ENCODE results near the gene RAD23A.
A peak's percentile ranks its signal among the peaks of the same experiment; 100 is the strongest.
"Not testable (repeated sequence)": the region's sequence is repeated elsewhere in the genome, so short reads cannot be mapped to it uniquely, and the experiment has no call there.

The RAD23A gene

DNA sequence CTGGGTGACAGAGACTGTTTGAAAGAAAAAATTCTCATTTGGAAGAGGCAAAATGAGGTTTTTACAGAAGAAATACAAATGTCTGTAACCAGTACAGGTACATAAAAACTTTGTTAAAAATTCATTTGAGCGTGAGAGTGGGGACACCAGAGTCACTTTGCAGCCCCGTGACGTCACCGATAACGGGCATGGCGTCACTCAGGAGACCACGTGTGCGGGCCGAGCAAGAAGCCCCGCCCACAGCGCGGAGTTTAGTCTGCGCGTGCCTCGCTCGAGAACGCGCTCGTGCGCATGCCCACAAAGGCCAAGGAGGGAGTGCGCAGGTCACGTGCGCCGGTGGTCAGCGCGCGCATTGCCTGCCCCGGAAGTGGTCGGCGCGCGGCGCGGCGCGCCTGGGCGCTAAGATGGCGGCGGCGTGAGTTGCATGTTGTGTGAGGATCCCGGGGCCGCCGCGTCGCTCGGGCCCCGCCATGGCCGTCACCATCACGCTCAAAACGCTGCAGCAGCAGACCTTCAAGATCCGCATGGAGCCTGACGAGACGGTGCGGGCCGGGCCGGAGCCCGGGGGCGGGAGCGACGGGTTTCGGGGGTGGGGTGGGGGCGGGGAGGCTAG is at the start of gene RAD23A:
Gene RAD23A (plus strand): TSS at position 384 of the 613 bp plus-strand sequence. CDS start 87 bp downstream, at position 471.
- DNase-seq (ENCODE audit: insufficient read length, low spot score) (peak; percentile 95), FAIRE-seq (peak; percentile 100)

DNA sequence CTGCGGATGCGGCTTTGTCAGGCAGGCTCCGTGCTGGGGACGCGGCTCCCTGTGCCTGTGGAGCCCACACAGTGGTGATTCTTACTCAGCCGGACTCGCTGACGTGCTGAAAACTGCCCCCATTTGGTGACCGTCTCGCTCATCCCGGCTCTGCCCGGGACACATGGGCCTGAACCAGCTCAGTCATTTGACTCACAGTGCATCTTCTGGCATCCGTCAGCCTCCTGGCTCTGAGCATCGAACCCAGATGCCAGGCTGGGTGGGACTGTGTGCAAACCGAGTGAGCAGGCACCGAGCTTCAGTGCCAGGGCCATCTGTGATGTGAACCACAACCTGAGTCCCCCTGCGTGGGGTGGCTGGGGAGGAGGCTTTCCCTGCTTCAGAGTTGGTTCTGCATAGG is 49.2 kb upstream of the RAD23A start:
- no peak for FAIRE-seq
- DNase-seq (ENCODE audit: insufficient read length, low spot score), result no peak

GRCh38 chr19:12899891-12900518 is 45.7 kb upstream of the RAD23A start:
- no peak for FAIRE-seq

DNA sequence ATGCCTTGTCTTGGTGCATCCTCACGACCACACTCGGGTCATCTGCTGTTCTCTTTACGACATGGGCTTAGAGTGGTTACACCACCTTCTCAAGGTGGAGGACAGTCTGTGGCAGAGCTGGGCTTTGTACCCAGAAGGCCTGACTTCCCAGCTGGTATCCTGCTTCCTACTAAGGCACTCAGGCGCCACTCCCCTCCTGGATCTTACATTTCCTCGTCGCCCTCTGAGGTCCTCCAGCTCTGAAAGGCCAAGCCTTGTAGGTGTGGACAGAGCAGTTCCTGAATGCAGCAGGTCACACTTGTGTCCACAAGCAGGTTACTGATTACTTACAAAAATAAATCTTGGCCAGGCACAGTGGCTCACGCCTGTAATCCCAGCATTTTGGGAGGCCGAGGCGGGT is 38.5 kb upstream of the RAD23A start:
- no peak for DNase-seq (ENCODE audit: insufficient read length, low spot score)
- FAIRE-seq, result no peak

More at GRCh38 chr19:12899891-12900518, 45.7 kb upstream of the RAD23A start:
- no peak for DNase-seq (ENCODE audit: insufficient read length, low spot score)

- DNase-seq (ENCODE audit: insufficient read length, low spot score) (no peak), FAIRE-seq (no peak)
Measured at GRCh38 chr19:12912571-12912970, 33.1 kb upstream of the RAD23A start.

- no peak for FAIRE-seq
- no peak for DNase-seq (ENCODE audit: insufficient read length, low spot score)
Measured at GRCh38 chr19:12913011-12913561, 32.6 kb upstream of the RAD23A start.

- DNase-seq (ENCODE audit: insufficient read length, low spot score) (no peak), FAIRE-seq (no peak)
Measured at GRCh38 chr19:12913851-12914690, 31.6 kb upstream of the RAD23A start.

DNA sequence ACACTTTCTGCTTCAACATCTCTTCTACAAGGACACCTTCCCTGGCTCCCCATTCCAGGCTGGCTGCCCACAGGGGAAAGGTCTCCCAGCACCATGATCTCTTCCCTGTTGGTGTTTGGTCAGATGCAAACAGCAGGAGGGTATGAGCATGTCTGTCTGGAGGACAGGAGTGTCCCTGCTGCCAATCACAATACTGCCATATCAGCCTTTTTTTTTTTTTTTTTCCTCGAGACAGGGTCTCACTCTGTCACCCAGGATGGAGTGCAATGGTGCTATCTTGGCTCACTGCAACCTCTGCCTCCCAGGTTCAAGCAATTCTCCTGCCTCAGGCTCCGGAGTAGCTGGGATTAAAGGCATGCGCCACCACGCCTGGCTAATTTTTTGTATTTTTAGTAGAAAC is 29.8 kb upstream of the RAD23A start:
- not testable (repeated sequence) for DNase-seq (ENCODE audit: insufficient read length, low spot score); FAIRE-seq

DNA sequence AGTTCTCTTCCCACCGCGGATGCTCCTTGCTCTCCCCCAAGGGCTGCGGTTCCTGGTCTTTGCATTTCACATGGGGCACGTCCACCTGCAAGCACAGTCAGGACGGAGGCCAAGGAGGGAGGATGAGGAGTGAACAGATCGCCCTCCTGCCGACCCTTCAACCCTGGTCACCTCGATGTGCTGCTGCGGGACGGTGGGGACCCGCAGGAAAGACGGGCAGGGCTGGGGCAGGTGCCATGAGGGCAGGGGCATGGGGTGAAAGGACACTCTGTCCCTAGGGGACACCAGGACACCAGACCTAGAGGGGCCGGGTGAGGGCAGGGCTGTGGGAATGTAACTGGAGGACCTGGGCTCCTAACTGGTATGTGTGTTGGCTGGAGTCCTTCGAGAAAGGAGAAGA is 27.4 kb upstream of the RAD23A start:
- DNase-seq (ENCODE audit: insufficient read length, low spot score) (no peak), FAIRE-seq (no peak)

DNA sequence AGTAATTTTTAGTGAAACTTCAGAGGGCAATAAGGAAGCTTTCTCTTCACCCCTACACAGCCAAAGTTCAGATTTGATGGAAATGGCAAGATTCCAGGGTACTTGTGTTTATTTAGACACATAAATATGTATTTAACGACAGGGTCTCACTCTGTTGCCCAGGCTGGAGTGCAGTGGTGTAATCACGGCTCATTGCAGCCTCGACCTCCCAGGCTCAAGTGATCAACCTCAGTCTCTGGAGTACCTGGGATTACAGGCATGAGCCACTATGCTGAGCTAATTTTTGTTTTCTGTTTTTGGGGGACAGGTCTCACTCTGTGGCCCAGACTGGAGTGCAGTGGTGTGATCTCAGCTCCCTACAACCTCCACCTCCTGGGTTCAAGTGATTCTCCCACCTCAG is 24.6 kb upstream of the RAD23A start:
- FAIRE-seq, result no peak
- DNase-seq (ENCODE audit: insufficient read length, low spot score), result no peak

GRCh38 chr19:12922959-12923358 is 22.7 kb upstream of the RAD23A start:
- DNase-seq (ENCODE audit: insufficient read length, low spot score) (no peak), FAIRE-seq (no peak)

- FAIRE-seq, result no peak
- DNase-seq (ENCODE audit: insufficient read length, low spot score), result no peak
Measured at GRCh38 chr19:12924621-12925310, 20.9 kb upstream of the RAD23A start.

- DNase-seq (ENCODE audit: insufficient read length, low spot score), result no peak
- FAIRE-seq, result no peak
Measured at GRCh38 chr19:12930002-12930645, 15.5 kb upstream of the RAD23A start.

- no peak for FAIRE-seq
- no peak for DNase-seq (ENCODE audit: insufficient read length, low spot score)
Measured at GRCh38 chr19:12932392-12933286, 13.0 kb upstream of the RAD23A start.

GRCh38 chr19:12933287-12934072 is 12.2 kb upstream of the RAD23A start, which contains the start of gene FARSA:
TSS of gene FARSA (minus strand) at chr19:12933711. CDS start at chr19:12933696, 15 bp downstream.
- FAIRE-seq (peak; percentile 96), DNase-seq (ENCODE audit: insufficient read length, low spot score) (peak; percentile 93)

DNA sequence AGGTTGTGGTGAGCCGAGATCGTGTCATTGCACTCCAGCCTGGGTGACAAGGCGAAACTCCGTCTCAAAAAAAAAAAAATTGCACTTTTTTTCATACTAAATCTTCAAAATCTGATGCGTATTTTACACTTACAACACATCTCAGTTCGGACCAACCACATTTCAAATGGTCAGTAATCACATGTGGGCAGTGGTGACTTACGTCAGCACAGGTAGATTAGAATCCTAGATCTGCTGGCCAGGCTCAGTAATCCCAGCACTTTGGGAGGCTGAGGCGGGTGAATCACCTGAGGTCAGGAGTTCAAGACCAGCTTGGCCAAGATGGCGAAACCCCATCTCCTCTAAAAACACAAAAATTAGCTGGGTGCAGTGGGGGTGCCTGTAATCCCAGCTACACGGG is 10.6 kb upstream of the RAD23A start:
- no peak for DNase-seq (ENCODE audit: insufficient read length, low spot score)
- FAIRE-seq, result no peak

DNA sequence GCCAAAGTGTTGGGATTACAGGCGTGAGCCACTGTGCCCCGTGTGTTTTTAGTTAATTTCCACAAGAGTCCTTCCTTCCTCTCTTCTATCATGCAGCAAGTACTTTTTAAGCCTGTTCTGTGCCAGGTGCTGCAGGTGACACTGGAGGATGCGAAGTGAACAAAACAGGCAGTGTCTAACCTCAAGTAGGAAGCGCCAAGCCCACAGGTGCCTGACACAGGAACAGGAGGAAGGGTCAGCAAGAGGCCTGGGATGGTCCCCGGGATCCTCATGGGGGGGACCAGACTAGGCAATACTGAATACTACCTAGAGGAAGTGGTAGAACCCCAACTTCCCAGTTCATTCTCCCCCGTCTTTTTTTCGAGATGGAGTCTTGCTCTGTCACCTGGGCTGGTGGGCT is 9.1 kb upstream of the RAD23A start:
- FAIRE-seq (no peak), DNase-seq (ENCODE audit: insufficient read length, low spot score) (no peak)
